ENCODE data around the gene KLHL14.

GRCh38 chr18:32698153-32698552 is 74.7 kb downstream of the KLHL14 start:
- TF ChIP-seq, protein P1, sequence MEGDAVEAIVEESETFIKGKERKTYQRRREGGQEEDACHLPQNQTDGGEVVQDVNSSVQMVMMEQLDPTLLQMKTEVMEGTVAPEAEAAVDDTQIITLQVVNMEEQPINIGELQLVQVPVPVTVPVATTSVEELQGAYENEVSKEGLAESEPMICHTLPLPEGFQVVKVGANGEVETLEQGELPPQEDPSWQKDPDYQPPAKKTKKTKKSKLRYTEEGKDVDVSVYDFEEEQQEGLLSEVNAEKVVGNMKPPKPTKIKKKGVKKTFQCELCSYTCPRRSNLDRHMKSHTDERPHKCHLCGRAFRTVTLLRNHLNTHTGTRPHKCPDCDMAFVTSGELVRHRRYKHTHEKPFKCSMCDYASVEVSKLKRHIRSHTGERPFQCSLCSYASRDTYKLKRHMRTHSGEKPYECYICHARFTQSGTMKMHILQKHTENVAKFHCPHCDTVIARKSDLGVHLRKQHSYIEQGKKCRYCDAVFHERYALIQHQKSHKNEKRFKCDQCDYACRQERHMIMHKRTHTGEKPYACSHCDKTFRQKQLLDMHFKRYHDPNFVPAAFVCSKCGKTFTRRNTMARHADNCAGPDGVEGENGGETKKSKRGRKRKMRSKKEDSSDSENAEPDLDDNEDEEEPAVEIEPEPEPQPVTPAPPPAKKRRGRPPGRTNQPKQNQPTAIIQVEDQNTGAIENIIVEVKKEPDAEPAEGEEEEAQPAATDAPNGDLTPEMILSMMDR (IDR thresholded peaks at IDR 0.05), result no peak
- TF ChIP-seq POLR2A (IDR thresholded peaks at IDR 0.05), result no peak

Measured in heart left ventricle (tissue), 13 donors.